ENCODE measurements around the gene MRAS.

- TF ChIP-seq CTCF (conservative IDR thresholded peaks at IDR 0.05; ENCODE audit: low read depth, low read length) (no peak), EZH2 (IDR thresholded peaks at IDR 0.05; ENCODE audit: borderline replicate concordance, low read depth, low read length, poor library complexity, severe bottlenecking) (no peak)
Measured at GRCh38 chr3:138366006-138366759, 17.8 kb downstream of the MRAS start.

All from A673 (cell line).